Left lung (tissue), 10 donors: ENCODE results near the gene IFIT1. TPM values are rescaled to one million over a fixed set of nuclear protein-coding genes. Genes with fewer than 3 reads are reported as not detected.
A peak's percentile ranks its signal among the peaks of the same experiment; 100 is the strongest.

ENCODE experiments used
- ATAC-seq: fragments of 200-7000 bp; cut with Tn5 transposase; one replicate; pipeline ENCODE4 v1.9.1; 2020; ENCODE audit warnings: moderate library complexity
- DNase-seq, 4 donors: peaks; one replicate each; pipeline ENCODE4 v3.0.0-alpha.2; 2013 to 2020
- H3K27ac ChIP-seq, 2 donors: fragments of 200-600 bp; sonication (generic) in 1 of 2; one replicate each; pipeline versions ENCODE4 v1.5.0 to v1.8.0; 2020 to 2021
- H3K27me3 ChIP-seq, 2 donors: fragments of 200-600 bp; sonication (generic) in 1 of 2; one replicate each; pipeline versions ENCODE4 v1.5.0 to v1.8.0; 2020 to 2021
- H3K36me3 ChIP-seq, 2 donors: fragments of 200-600 bp; sonication (generic) in 1 of 2; one replicate each; pipeline versions ENCODE4 v1.5.0 to v1.8.0; 2020 to 2021
- H3K4me1 ChIP-seq, 2 donors: fragments of 200-600 bp; one replicate each; pipeline ENCODE4 v1.8.0; 2021
- H3K4me3 ChIP-seq, 2 donors: fragments of 200-600 bp; sonication (generic) in 1 of 2; one replicate each; pipeline versions ENCODE4 v1.5.0 to v1.8.0; 2020 to 2021; ENCODE audit warnings: mild to moderate bottlenecking in 1 of 2
- H3K9me3 ChIP-seq, 2 donors: fragments of 200-600 bp; sonication (generic) in 1 of 2; one replicate each; pipeline versions ENCODE4 v1.5.0 to v1.8.0; 2020 to 2021
- CTCF ChIP-seq, 2 donors: fragments of 200-600 bp; sonication (generic) in 1 of 2; IDR thresholded peaks; one replicate each; pipeline versions ENCODE4 v1.5.0 to v1.8.0; 2021; ENCODE audit warnings: antibody characterized with exemption in 2 of 2
- intact Hi-C, 2 donors: fragments of 100-400 bp; cut with DNase I; formaldehyde crosslinking; loops; one replicate each; pipeline versions ENCODE4 v1.11.2 to v1.14.2; 2022
- polyA plus RNA-seq, 6 donors: library from polyadenylated mRNA; unstranded; fragments of 120-200 nt; gene quantifications; one replicate each; pipeline ENCODE4 v1.2.1, GENCODE V29; 2013; ENCODE audit not compliant: insufficient read length in 6 of 6
- total RNA-seq, 2 donors: library from RNA; stranded (reverse); fragmentation: NEBNext Ultra II Directional; extraction: Animal tissue kit (Norgen Biotek cat#: 25700); gene quantifications; one replicate each; pipeline ENCODE4 v1.2.1, GENCODE V29; 2021
- donor health status: DM: no; HTN: yes; CAD: no.
- donor health status: DM: no; HTN: no; CAD: no.

Gene IFIT1
- total and polyA plus RNA-seq, 8 donors = 12.6 to 34.8 (median 21.8) TPM

GRCh38 chr10:89351412-89351779, 41.0 kb upstream of the IFIT1 start:
- ATAC-seq (peak; percentile 38), DNase-seq (no peak)
- TF ChIP-seq CTCF (IDR thresholded peaks at IDR 0.05) = no peak
- Histone ChIP-seq H3K27ac (peak overlapping the region; percentile 76 to 94), H3K36me3 (no peaks in the 10 kb centered on the region), H3K9me3 (no peaks in the 10 kb centered on the region), H3K4me1 (peaks cover 13 to 40% of the 10 kb centered on the region in 2 donors), H3K4me3 (no peak overlapping the region), H3K27me3 (no peaks in the 10 kb centered on the region)
- intact Hi-C loops = no loop called here

- ATAC-seq = peak; percentile 84
- H3K4me1 ChIP-seq = peaks cover 10 to 35% of the 10 kb centered on the region in 2 donors
- H3K4me3 ChIP-seq = no peak overlapping the region
- no peaks in the 10 kb centered on the region for H3K36me3 ChIP-seq
- peak overlapping the region; percentile 76 to 94 for H3K27ac ChIP-seq
- TF ChIP-seq CTCF (IDR thresholded peaks at IDR 0.05) = no peak
- intact Hi-C loops = no loop called here
- H3K27me3 ChIP-seq = no peaks in the 10 kb centered on the region
- DNase-seq = peak in 2 of 4 donors; percentile 64 to 72
- no peaks in the 10 kb centered on the region for H3K9me3 ChIP-seq
Observed at GRCh38 chr10:89351780-89352597, 40.4 kb upstream of the IFIT1 start.

- Histone ChIP-seq H3K9me3 (no peaks in the 10 kb centered on the region), H3K4me3 (no peak overlapping the region), H3K4me1 (peaks cover 8 to 28% of the 10 kb centered on the region in 2 donors), H3K27ac (peak overlapping the region; percentile 76 to 94), H3K27me3 (no peaks in the 10 kb centered on the region), H3K36me3 (no peaks in the 10 kb centered on the region)
- intact Hi-C loops = no loop called here
- ATAC-seq (no peak), DNase-seq (no peak)
- TF ChIP-seq CTCF (IDR thresholded peaks at IDR 0.05) = no peak
Observed at GRCh38 chr10:89352802-89353201, 39.6 kb upstream of the IFIT1 start.

GRCh38 chr10:89355394-89355931, 37.0 kb upstream of the IFIT1 start:
- intact Hi-C loops = no loop called here
- peaks cover 8 to 14% of the 10 kb centered on the region in 2 donors for H3K4me1 ChIP-seq
- H3K36me3 ChIP-seq = no peaks in the 10 kb centered on the region
- H3K9me3 ChIP-seq = no peaks in the 10 kb centered on the region
- no peak overlapping the region for H3K27ac ChIP-seq
- no peaks in the 10 kb centered on the region for H3K27me3 ChIP-seq
- DNase-seq = peak in 1 of 4 donors; percentile 47
- no peak for ATAC-seq
- H3K4me3 ChIP-seq = no peak overlapping the region
- no peak for TF ChIP-seq CTCF (IDR thresholded peaks at IDR 0.05)

- intact Hi-C loops = no loop called here
- Histone ChIP-seq H3K4me1 (no peaks in the 10 kb centered on the region), H3K27ac (no peak overlapping the region), H3K9me3 (no peaks in the 10 kb centered on the region), H3K36me3 (no peaks in the 10 kb centered on the region), H3K27me3 (no peaks in the 10 kb centered on the region), H3K4me3 (no peak overlapping the region)
- no peak for ATAC-seq
- DNase-seq = no peak
- no peak for TF ChIP-seq CTCF (IDR thresholded peaks at IDR 0.05)
Observed at GRCh38 chr10:89357096-89357495, 35.3 kb upstream of the IFIT1 start.
